ENCODE results near the gene STRN3. TPM values are rescaled to one million over a fixed set of nuclear protein-coding genes. Genes with fewer than 3 reads are reported as not detected.
"Not testable (repeated sequence)": the region's sequence is repeated elsewhere in the genome, so short reads cannot be mapped to it uniquely, and the experiment has no call there.

STRN3 gene
- total RNA-seq, 1 donor from 2014 or later = 42.0 TPM

- no peak for DNase-seq (ENCODE audit: low spot score)
Measured at GRCh38 chr14:30921305-30921704, 104.9 kb downstream of the STRN3 start.

- DNase-seq (ENCODE audit: low spot score) = no peak
Measured at GRCh38 chr14:30915596-30915995, 110.6 kb downstream of the STRN3 start.

DNA sequence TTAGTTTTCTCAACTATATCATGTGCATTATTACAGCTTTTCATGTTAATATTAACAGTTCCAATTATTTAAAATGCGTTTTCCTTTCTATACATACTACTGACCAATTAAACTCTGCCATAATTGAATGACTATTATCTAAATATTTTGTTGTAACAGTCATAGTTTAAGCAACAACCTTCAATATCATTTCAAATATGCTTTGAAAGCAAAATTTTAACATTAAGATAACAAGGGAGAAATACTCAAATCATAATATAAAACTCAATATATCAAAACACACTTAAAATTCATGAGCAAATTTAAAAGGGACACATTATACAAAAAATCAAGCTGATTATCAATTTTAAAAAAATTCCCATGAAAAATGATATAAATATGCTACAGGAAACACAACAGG is 111.4 kb downstream of the STRN3 start:
- DNase-seq (ENCODE audit: low spot score) = no peak

- no peak for DNase-seq (ENCODE audit: low spot score)
Measured at GRCh38 chr14:30908826-30909225, 117.4 kb downstream of the STRN3 start.

DNA sequence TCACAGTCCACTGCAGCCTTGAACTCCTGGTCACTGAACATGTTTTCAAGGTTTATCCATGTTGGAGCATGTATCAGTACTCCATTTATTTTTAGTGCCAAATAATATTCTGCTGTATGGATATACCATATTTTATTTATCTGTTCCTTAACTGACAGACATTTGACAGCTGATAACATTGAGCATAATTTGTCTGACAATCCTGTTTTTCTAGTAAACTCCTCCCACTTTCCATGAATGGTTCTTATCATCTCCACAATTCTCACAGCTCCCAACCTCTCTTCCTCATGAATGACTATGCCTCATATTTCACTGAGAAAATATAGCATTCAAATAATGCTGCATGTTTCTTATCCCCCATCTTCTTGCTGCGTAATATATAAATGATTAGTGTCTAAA is 118.5 kb downstream of the STRN3 start:
- DNase-seq (ENCODE audit: low spot score) = no peak

DNA sequence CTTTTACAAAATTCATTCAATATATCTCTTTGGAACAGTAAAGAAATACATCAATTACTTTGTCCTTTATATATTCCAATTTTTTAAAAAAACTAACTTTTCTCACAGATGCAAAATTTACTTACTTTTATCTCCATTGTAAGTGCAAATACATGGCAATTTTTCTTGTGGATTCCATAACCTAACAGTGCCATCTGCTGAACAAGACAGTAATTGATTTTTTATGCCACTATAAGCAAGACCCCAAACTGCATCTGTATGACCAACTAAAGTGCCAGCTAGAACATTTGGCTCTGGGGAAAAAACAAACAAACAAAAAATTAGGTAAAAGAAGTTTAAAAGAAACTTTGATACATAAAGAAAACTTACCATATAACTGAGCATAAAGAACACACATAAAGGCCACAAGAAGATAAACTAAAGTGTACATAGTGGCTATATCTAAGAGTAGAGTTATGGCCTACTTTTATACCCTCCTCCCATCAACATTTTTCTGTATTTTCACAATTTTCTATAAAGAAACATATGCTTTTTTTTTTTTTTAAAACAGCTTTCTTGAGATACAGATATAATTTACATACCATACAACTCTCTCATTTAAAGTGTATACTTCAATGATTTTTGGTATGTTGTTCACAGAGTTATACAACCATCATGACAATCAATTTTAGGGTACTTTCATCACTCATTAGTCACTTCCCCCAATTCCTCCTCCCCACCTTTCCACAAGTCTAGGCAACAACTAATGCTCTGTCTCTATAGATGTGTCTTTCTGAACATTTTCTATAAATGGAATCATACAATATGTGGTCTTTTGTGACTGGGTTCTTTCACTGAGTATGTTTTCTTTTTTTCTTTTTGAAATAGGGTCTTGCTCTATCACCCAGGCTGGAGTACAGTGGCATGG is 119.2 kb downstream of the STRN3 start:
- DNase-seq (ENCODE audit: low spot score) = no peak

DNA sequence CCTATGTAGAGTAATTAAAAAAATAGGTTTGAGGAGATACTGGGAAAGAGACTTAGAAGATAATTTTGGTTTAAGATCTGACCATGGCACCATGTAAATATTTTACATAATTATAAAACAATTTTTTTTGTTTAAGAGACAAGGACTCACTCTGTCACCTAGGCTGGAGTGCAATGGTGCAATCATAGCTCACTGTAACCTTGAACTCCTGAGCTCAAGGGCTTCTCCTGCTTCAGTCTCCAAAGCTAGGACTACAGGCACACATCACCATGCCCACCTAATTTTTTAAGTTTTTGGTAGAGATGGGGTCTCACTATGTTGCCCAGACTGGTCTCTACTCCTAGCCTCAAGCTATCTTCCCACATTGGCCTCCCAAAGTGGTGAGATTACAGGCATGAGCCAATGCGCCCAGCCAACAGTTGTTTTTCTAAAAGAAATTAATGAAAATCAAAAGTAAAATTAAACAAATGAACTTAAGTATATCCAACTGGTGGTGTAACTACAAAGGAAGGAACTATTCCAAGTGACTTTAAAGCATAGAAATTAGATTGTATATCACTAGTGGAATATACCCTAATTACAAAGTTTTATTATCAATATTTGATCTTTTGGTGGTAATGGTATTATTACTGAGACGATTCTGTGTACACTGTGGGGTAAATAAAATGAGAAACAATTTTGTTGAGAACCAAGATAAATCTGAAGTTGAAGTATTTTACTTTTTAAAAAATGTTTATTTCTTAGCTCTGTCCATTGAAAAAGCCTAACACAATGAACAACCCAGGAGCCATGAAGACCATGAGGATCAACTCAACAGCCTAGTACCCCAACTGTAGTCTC is 122.7 kb downstream of the STRN3 start:
- no peak for DNase-seq (ENCODE audit: low spot score)

DNA sequence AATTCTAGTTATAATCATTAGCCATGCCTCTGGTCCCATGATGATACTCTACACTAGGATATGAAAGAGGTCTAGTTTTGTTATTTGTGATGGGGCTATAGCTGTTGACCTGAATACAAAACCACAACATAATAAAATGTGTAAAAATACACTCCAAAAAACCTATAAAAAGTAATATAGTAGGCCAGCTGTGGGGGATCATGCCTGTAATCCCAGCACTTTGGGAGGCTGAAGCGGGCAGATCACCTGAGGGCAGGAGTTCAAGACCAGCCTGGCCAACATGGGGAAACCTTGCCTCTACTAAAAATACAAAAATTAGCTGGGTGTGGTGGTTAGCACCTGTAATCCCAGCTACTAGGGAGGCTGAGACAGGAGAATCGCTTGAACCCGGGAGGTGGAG is 129.1 kb downstream of the STRN3 start:
- DNase-seq (ENCODE audit: low spot score) = not testable (repeated sequence)

DNA sequence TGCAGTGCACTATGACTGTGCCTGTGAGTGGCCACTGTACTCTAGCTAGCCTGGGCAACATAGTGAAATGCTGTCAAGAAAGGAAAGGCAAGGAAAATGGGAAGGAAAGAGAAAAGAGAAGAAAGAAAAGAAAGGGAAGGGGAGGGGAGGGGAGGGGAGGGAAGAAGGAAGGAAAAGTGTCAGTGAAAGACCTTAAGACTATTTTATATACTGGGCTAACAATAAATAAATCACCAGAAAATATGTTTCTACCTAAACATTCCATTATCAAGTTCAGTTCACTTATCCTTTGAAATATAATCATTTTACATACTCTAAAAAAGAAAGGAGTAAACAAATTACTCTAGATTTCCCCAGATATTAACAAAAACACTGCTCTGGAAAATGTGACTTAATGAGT is 129.7 kb downstream of the STRN3 start:
- no peak for DNase-seq (ENCODE audit: low spot score)

GRCh38 chr14:30894923-30895515 is 131.2 kb downstream of the STRN3 start:
- DNase-seq (ENCODE audit: low spot score) = no peak

GRCh38 chr14:30893819-30894218 is 132.4 kb downstream of the STRN3 start:
- DNase-seq (ENCODE audit: low spot score) = no peak

DNA sequence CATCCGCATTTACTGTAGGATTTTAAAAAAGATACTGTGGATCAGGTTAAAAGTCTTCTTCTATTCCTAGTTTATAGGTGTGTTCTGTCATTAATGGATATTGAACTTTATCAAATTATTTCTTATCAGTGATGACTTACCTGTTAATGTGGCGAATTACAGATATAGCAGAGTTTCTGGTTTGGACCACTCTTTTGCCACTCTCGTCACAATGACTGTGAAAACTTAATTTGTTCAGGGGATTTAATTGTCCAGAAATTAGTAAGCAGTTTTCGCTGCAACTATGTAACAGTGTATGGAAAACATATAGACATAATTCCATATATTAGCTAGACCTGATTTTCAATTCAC is 137.0 kb downstream of the STRN3 start:
- DNase-seq (ENCODE audit: low spot score) = no peak

GRCh38 chr14:30888480-30889243 is 137.5 kb downstream of the STRN3 start:
- no peak for DNase-seq (ENCODE audit: low spot score)

GRCh38 chr14:30885840-30886740 is 140.1 kb downstream of the STRN3 start:
- no peak for DNase-seq (ENCODE audit: low spot score)

GRCh38 chr14:30884901-30885300 is 141.3 kb downstream of the STRN3 start:
- DNase-seq (ENCODE audit: low spot score) = no peak

DNA sequence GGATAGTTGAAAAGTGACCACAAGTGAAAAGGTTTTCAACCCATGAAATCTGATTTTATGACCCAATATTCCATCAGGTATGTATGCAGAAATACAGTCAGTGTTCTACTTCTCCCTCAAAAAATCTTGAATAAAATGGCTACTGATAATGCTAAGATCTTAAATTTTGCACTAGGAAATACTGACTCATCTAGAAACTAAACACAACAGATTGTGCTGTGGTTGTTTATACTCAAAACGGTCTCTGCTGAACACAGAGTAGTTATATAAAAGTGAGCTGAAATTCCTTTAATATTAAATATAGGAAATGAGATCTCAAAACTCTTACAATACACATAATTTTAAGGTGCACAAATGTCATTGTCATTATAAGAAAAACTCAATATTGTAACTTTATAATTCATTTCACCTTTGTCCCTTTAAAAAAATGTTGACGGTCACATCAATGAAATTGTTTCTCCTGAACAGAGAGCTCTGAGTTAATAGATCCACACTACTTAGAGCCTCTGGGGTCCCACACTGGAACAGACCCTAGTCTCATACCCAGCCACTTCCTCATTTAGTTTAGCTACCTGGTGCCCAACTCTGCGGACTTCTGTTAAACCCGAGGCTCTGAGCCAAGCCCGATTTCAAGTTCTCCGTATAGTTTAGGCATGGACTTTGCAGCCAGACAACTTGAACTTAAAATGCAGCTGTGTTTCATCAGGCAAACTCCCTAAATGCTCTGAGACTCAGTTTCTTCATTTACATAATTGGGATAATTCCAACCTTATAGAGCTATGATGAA is 142.5 kb downstream of the STRN3 start:
- DNase-seq (ENCODE audit: low spot score) = no peak

GRCh38 chr14:30882431-30882830 is 143.7 kb downstream of the STRN3 start:
- DNase-seq (ENCODE audit: low spot score) = no peak

- no peak for DNase-seq (ENCODE audit: low spot score)
Measured at GRCh38 chr14:30876692-30877091, 149.5 kb downstream of the STRN3 start.

GRCh38 chr14:30875788-30876053 is 150.5 kb downstream of the STRN3 start:
- no peak for DNase-seq (ENCODE audit: low spot score)

All from mesenteric fat pad (tissue), 1 donor.